GM21529 (cell line): ENCODE data around the gene HDAC2.
"Not testable (repeated sequence)": the region's sequence is repeated elsewhere in the genome, so short reads cannot be mapped to it uniquely, and the experiment has no call there.

Experiments
- ATAC-seq: cut with Tn5 transposase; IDR thresholded peaks from one replicate; pipeline ENCODE4 v1.9.1; 2021; ENCODE audit not compliant: unreplicated experiment

The HDAC2 gene

GRCh38 chr6:113970805-113971676, at the start of gene HDAC2:
HDAC2 (minus strand) TSS chr6:113971148; CDS start chr6:113970908, 240 bp downstream.
- peak; percentile 80 for ATAC-seq

GRCh38 chr6:114020196-114020595, 49.2 kb upstream of the HDAC2 start:
- no peak for ATAC-seq

DNA sequence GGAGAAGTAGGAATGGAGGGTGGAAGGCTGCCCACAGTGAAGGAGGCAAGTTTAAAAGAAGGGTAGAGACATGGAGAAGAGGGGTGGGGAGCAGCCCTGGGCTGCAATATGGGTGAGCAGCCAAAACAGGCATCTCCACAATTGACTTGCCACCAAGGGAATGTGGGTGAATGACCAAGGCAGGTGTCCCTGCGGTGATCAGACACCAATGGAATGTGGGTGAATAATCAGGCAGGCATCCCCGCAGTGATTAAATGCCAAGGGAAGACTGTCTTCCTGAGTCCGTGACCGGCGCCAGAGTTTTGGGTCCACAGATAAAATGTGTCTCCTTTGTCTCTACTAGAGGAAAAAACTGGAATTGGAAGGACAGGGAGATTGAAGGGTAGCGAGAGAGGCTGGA, 46.2 kb upstream of the HDAC2 start:
- not testable (repeated sequence) for ATAC-seq

GRCh38 chr6:114014106-114014505, 43.2 kb upstream of the HDAC2 start:
- ATAC-seq: not testable (repeated sequence)

GRCh38 chr6:114011486-114011885, 40.5 kb upstream of the HDAC2 start:
- ATAC-seq: not testable (repeated sequence)

GRCh38 chr6:114010540-114010939, 39.6 kb upstream of the HDAC2 start:
- no peak for ATAC-seq

- ATAC-seq: no peak
Observed at GRCh38 chr6:114009192-114009591, 38.2 kb upstream of the HDAC2 start.

DNA sequence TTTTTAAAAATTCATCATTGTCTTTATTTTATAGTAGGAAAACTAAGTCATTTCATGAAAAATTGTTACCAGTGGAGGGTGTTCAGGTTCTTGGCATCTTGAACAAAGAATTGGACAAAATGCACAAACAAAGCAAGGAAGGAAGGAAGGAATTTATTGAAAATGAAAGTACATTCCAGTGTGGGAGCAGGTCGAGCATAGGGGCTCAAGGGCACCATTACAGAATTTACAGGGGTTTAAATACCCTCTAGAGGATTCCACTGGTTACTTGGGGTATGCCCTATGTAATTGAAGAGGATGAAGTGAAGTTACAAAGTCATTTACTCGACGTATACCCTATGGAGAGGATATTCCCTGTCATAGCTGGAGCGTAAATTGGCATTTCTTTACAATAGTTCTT, 37.4 kb upstream of the HDAC2 start:
- no peak for ATAC-seq

DNA sequence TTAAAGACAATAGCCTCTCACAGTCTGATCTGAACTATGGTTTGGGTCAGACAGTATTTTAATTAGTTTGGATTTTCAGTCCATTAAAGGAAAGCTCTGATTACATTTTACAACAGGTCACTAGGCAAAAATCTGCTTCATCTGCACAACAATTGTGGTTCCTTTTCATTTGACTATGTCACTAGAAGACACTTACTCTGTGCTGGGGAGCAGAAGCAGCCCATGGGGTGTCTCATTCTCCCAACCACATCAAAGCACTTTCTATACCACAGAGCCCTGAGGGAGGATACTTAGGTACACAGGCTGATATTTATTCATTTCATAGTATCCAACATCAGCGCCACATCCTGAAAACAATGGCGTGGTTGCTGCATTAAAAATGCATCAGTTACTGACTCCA, 36.6 kb upstream of the HDAC2 start:
- peak; percentile 85 for ATAC-seq

DNA sequence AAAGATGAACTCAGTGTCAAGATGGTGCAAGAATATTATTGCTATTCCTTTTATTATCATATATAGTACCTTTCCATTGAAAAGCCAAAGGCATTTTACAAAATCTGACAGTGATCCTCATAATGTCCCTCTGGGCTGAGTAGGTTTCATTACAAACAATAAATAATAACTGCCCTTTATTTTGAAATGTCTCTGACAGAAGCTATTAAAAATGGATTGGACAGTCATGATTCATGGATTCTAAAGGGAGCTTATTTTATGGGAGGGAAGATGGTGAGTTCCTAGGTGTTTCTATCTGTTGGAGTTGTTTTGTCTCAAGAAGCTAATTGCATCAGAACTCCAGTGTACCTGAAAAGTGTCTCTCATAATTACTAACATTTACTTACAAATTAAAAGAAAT, 30.4 kb upstream of the HDAC2 start:
- ATAC-seq: no peak

GRCh38 chr6:114000069-114000468, 29.1 kb upstream of the HDAC2 start:
- no peak for ATAC-seq

GRCh38 chr6:113999284-113999683, 28.3 kb upstream of the HDAC2 start:
- ATAC-seq: no peak

- ATAC-seq: no peak
Observed at GRCh38 chr6:113998811-113999210, 27.9 kb upstream of the HDAC2 start.

GRCh38 chr6:113997116-113997515, 26.2 kb upstream of the HDAC2 start:
- no peak for ATAC-seq

- ATAC-seq: no peak
Observed at GRCh38 chr6:113995634-113996033, 24.7 kb upstream of the HDAC2 start.

DNA sequence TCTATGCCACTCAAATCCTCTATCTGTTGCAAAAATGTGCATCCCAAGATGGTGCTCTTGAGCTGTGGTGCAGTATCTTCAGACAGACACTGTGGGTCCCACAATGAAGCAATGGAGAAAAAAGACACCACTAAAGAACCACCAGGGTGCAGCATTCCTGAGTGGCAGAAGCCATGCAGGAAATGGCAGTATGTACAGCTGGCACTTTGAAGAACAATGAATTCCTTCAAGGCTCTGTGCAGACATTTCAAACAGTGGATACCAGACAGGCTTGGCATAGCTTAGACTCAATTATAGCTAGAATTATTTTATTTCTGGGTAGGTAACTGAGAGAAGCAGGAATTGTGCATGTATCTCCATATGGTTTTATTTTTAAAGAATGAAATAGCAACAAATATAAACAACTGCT, 24.0 kb upstream of the HDAC2 start:
- peak; percentile 94 for ATAC-seq

DNA sequence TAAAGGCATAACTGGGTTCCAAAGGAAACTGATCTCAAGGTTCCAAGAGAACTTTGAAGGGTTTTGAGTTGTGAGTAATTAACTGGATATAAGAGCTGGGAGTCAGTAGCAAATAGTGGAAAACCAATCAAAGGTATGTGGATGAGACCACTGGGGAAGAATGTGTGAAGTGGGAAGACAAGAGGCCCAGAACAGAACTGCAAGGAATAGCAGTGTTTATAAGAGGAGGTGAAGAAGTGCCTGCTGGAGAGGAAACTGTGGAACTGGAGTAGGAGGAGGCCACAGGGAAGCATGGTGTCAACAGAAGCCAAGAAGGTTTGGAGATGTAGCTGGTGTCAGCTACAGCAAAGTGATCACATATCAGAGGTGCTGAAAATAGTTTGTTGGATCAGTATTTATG, 18.7 kb upstream of the HDAC2 start:
- no peak for ATAC-seq

- not testable (repeated sequence) for ATAC-seq
Observed at GRCh38 chr6:113982675-113983074, 11.7 kb upstream of the HDAC2 start.

DNA sequence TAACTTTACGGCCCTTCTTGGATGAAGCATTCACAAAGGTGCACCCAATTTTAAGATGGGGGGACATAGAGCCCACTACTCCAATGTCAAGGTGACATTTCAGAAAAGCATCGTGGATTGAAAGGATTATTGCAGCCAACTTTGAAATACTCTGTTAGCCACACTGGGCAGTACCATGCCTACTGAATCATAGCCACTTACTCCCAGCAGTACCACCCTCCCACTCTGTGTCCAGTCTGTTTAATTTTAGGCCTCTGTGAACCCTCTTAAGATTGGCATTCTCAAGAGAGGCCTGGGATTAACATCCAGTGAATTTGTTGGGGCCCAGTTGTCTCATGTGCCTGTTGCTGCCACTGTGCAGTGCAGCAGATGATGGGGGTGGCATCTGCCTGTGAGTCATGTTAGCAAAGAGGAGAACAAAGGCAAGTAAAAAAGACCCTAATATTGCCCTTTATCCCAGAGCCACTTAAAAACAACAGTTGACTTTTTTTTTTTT, 11.2 kb upstream of the HDAC2 start:
- no peak for ATAC-seq

DNA sequence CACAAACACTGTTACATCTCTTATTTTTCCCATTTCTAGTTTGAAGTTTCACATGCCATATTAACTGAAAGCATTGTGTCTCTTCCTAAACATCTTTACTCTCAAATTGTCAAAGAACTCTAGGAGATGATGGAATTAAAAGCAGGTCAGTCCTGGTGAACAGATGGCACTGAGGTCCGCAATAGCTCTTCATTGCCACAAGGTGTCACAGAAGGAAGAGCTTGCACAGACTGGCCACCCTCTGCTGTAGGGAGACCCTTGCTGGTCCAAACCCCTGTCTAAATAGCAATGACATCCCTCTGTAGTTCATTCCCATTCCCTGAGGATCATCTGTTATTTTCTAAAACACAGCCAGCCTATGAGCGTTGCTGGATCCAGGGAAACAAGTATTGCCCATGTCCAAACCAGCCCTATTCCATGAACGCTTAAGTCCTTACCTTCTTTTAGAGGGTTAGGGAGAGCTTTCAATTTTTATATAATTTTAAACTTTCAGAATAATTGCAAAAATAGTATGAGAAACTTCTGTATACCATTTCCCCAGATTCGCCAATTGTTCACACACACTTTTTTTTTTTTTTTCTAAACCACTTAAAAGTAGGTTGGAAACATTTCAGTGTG, 10.1 kb upstream of the HDAC2 start:
- ATAC-seq: peak; percentile 71

DNA sequence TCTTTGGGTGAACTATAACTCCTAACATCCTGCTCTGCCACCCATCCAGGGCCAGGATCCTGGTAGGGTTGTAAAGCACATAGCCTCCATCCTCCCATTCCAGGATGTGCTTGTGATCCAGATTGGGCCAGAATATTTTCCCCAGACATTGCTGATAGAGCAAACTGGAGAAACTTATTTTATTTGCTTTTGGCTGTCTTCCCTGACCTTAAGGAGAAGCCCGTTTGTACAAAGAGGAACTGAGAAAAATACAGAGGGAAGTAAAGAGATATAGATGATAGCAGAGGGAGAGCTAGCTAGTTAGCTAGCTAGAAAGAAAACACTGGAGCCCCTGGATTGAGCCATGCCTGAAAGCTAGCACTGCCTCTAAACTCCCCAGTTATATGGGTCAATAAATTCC, 9.0 kb upstream of the HDAC2 start:
- peak; percentile 71 for ATAC-seq

DNA sequence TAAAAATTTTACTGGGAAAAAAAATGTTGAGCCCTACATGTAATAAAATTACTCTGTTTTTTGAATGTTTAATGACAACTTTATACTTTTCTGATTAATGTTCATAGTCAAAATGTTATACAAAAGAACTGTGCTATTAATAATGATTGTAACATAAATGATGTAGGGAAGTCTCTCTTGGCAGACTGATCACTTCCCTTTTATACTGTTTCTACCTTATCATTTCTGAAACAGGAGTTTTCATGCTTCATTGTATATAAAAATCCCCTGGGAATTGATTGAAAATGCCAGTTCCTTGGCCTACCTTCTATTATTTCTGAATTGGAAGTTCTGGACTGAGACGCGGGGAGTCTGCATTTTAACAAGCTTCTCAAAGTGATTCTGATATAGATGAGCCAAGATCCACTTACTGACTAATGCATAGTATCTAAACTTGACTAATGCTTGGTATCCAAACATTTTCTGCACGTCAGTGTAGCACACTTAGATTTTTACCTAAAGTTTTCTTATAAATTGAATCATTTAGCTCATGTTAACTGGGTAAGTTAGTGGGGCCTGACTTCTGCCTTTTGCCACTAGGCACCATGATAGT, 7.2 kb upstream of the HDAC2 start:
- no peak for ATAC-seq
